Nasal cavity respiratory epithelium epithelial cell of viscerocranial mucosa (primary cell): ENCODE data around the gene DPEP1. TPM values are rescaled to one million over a fixed set of nuclear protein-coding genes. Genes with fewer than 3 reads are reported as not detected.

Experiments
- total RNA-seq: library from RNA; depleted of rRNA; stranded (reverse); fragments of >200 nt; gene quantifications from 2 replicates; pipeline ENCODE4 v1.2.3, GENCODE V29; 2014

DPEP1 gene
- total RNA-seq: not detected in 2 replicates

DNA sequence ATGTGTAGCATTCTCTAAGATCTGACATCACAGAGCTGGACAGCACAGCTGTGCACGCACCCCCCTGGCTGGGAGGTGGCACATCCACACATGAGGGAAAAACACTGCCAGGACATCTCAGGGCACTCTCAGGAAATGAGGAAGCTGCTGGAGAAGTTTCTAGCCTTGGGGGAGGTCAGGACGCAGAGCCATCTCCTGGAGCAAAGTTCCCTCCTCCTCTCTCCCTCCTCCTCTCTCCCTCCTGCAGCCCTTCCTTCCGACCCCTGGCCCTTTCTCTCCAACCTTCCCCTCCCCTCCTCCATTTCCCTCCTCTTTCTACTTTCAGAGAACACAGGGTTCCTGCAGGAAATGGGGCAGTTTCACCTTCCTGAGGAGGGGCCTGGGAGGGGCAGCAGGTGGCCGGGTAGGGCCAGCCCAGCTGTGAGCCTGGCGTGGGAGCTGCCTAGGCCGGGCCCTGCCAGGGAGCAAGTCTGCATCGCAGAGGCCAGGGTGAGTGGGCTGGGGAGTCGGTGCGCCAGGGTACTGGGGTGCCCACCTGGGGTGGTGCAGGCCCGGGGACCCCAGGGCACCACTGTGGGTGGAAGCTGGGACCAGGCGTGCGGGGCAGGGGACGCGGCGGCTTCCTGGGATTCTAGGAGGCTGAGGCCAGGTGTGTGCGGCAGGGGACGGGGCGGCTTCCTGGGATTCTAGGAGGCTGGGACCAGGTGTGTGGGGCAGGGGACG lies at the start of gene DPEP1:
Gene DPEP1 (plus strand): TSS at position 412 of the 723 bp plus-strand sequence. CDS start 16,769 bp downstream, outside the sequence.

DNA sequence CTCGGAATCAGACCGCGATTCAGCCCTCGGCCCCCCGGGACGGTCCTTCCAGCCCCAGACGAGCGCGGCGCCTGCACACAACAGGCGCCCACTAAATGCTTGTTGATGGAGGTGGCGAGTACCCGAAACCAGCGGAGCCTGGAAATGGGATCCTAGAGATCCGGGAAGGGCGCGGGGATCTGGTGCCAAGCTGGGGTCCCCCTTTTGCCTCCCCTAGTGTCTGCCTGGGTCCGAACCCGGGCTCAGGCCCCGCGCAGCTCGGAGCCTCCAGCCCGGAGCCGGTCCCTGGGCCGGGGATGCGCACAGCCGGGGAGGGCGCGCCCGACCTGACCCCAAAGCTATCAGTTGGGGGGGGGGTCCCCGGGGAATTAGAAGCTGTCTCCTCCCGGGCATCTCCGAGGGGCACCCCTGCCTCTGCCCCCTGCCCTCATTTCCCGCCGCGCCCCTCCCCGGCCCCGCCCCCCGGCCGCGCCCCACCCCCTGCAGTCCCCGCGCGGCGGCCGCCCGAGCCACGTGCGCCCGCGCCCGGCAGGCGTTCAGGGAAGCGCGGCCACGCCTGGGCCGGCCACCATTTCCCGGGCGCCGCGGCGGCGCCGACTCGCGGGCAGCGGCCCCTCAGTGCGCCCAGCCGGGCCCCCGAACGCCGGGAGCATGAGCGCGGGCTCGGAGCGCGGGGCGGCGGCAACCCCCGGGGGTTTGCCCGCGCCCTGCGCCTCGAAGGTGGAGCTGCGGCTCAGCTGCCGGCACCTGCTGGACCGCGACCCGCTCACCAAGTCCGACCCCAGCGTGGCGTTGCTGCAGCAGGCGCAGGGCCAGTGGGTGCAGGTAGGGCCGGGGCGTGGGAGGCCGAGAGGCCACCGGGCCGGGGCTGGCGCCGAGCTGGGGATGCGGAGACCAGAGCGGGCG lies 37.9 kb upstream of the DPEP1 start, which contains the start of gene CPNE7:
Gene CPNE7 (plus strand): TSS at position 512 of the 906 bp plus-strand sequence. CDS start 140 bp downstream, at position 652.

DNA sequence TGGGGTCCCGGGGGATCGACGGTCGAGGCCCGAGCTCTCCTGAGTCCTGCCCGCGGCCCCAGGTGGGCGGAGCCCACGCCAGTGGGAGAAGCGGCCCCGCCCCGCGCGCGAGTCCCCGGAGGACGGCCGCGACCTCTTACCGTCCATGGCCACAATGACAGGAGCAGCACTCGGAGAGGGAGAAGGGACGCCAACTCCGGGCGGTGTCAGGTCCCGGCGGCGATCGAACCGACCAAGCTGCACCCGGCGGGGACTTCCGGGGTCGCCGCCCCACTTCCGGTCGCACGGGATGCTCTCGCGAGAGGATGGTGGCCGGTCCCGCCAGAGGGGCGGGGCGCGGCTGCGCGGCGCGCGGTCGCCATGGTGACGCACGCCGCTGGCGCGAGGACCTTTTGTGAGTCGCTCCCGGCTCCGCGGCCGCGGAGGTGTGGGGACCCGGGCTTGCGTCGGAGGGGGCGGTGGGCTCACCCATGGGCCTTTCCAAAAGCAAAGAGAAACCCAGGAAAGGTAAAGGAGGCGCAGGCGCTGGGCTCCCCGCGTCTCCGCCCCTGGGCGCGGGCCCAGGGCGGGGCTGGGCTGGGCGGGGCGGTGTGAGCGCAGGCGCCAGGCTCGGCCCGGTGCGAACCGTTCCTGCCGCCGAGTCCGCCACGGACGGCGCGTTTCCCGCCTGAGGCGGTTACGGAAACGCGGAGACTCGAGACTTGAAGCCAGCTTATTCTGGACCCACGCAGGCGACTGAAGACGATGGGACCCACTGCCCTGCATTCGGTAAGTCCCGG lies 44.2 kb downstream of the DPEP1 start, which contains the start of the genes CHMP1A and SPATA33:
Gene CHMP1A (minus strand): TSS at position 267 of the 779 bp plus-strand sequence. CDS start 120 bp downstream, at position 147.
Gene SPATA33 (plus strand): TSS at position 395 of the 779 bp plus-strand sequence. CDS start 76 bp downstream, at position 471.

DNA sequence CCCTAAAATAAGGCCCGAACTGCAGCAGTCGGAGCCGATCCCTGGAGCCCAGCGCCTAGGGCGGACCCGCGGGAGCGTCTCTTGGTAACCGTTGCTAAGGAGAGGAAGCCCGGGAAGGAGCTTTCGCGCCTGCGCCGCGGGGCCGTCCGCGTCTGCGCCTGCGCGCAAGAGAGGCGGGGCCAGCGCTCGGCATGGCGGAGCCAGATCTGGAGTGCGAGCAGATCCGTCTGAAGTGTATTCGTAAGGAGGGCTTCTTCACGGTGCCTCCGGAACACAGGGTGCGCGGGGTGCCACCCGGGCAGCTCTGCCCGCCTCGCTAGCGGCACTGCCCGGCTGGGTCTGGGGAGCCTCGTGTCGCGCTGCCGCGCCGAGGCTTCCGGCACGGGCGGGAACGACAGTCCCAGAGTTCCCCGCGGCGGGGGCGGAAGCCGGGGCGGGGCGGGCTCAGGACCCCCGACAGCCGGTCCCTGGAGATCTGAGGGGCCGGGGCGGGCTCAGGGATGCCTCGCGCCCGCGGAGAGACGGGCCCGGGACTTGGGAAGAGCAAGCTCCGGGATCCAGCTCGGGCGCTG lies 73.2 kb downstream of the DPEP1 start, which contains the start of gene CDK10:
Gene CDK10 (plus strand): TSS at position 170 of the 572 bp plus-strand sequence. CDS start 22 bp downstream, at position 192.

Other genes starting within 250 kb of the DPEP1 start
- 50.6 and 144 TPM in 2 replicates for gene ANKRD11, start 123.1 kb upstream of the DPEP1 start, total RNA-seq
- gene SPG7, start 105.2 kb upstream of the DPEP1 start, total RNA-seq: 44.1 and 86.4 TPM in 2 replicates
- gene RPL13, start 53.0 kb upstream of the DPEP1 start, total RNA-seq: 2,243 and 2,962 TPM in 2 replicates
- 1.00 and 3.1 TPM in 2 replicates for gene CPNE7, start 37.9 kb upstream of the DPEP1 start, total RNA-seq
- 82.4 and 91.3 TPM in 2 replicates for gene CHMP1A, start 44.1 kb downstream of the DPEP1 start, total RNA-seq
- 1.4 and 3.2 TPM in 2 replicates for gene SPATA33, start 44.2 kb downstream of the DPEP1 start, total RNA-seq
- gene CDK10, start 73.0 kb downstream of the DPEP1 start, total RNA-seq: 23.6 and 38.9 TPM in 2 replicates
- gene SPATA2L, start 88.1 kb downstream of the DPEP1 start, total RNA-seq: 10.7 and 16.7 TPM in 2 replicates
- gene VPS9D1, start 107.3 kb downstream of the DPEP1 start, total RNA-seq: 2.7 and 6.0 TPM in 2 replicates
- 18.8 and 29.0 TPM in 2 replicates for gene ZNF276, start 107.9 kb downstream of the DPEP1 start, total RNA-seq
- gene FANCA, start 203.0 kb downstream of the DPEP1 start, total RNA-seq: 0.85 and 1.0 TPM in 2 replicates
- 0.68 and 2.9 TPM in 2 replicates for gene SPIRE2, start 214.8 kb downstream of the DPEP1 start, total RNA-seq